ENCODE data around the gene PLS3. TPM values are rescaled to one million over a fixed set of nuclear protein-coding genes. Genes with fewer than 3 reads are reported as not detected.
"Not testable (repeated sequence)": the region's sequence is repeated elsewhere in the genome, so short reads cannot be mapped to it uniquely, and the experiment has no call there.

The PLS3 gene
- total RNA-seq, 1 experiment from 2014 or later: 147 TPM

DNA sequence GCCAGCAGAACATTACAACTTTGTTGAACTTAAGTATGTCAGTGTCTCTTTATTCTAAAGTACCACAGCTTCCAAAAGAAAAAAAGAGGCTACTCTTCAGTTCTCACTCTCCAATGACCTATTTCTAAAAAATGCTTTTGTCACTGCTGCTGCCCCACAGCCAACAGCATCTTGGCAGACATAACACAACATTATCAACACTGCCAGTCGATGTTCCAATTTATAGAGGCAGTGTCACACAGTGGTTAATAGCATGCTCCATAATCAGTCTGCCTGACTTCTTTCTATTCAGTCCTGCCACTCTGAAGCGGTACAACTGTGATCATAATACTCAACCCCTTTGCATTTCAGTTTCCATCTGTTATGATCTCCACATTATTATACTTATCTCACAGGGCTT is 69.2 kb downstream of the PLS3 start:
- peaks cover 10% of the 10 kb centered on the region for H3K27me3 Mint-ChIP-seq (ENCODE audit: insufficient read depth, unreplicated experiment)
- no TSS peak for BruUV-seq (replicated peaks)
- H3K4me3 Mint-ChIP-seq (ENCODE audit: unreplicated experiment): no peak overlapping the region
- no peak overlapping the region for H3K27ac Mint-ChIP-seq (ENCODE audit: low read depth, unreplicated experiment)
- ChIA-PET POLR2A (no interaction called here), CTCF (no interaction called here)
- no peak for TF ChIP-seq CTCF (IDR thresholded peaks at IDR 0.05; ENCODE audit: unreplicated experiment)
- no peaks in the 10 kb centered on the region for H3K4me1 Mint-ChIP-seq (ENCODE audit: insufficient read depth, unreplicated experiment)
- no peaks in the 10 kb centered on the region for H3K9me3 Mint-ChIP-seq (ENCODE audit: unreplicated experiment)
- H3K36me3 Mint-ChIP-seq (ENCODE audit: insufficient read depth, unreplicated experiment): peaks cover 29% of the 10 kb centered on the region
- no peak for DNase-seq (ENCODE audit: unreplicated experiment)
- intact Hi-C loops (cut with micrococcal nuclease): no loop called here

GRCh38 chrX:115632455-115632854 is 71.5 kb downstream of the PLS3 start:
- Mint-ChIP-seq H3K27me3 (ENCODE audit: insufficient read depth, unreplicated experiment) (peaks cover 23% of the 10 kb centered on the region), H3K27ac (ENCODE audit: low read depth, unreplicated experiment) (no peak overlapping the region), H3K36me3 (ENCODE audit: insufficient read depth, unreplicated experiment) (peaks cover 51% of the 10 kb centered on the region), H3K4me3 (ENCODE audit: unreplicated experiment) (no peak overlapping the region), H3K4me1 (ENCODE audit: insufficient read depth, unreplicated experiment) (no peaks in the 10 kb centered on the region), H3K9me3 (ENCODE audit: unreplicated experiment) (no peaks in the 10 kb centered on the region)
- CTCF ChIA-PET: interaction anchor here (0.9 to 1.5 kb wide), 2 partner anchors 8 to 10 kb away, joined by 3 read pairs; no protein-coding TSS in a partner anchor
- POLR2A ChIA-PET: interaction anchor here (1.0 kb wide), 1 partner anchor 39 kb away, joined by 3 read pairs; no protein-coding TSS in a partner anchor
- TF ChIP-seq CTCF (IDR thresholded peaks at IDR 0.05; ENCODE audit: unreplicated experiment): no peak
- no TSS peak for BruUV-seq (replicated peaks)
- no peak for DNase-seq (ENCODE audit: unreplicated experiment)
- intact Hi-C loops (cut with micrococcal nuclease): no loop called here

- DNase-seq (ENCODE audit: unreplicated experiment); BruUV-seq (replicated peaks); H3K27ac Mint-ChIP-seq (ENCODE audit: low read depth, unreplicated experiment); H3K4me1 Mint-ChIP-seq (ENCODE audit: insufficient read depth, unreplicated experiment); H3K4me3 Mint-ChIP-seq (ENCODE audit: unreplicated experiment); intact Hi-C loops (cut with micrococcal nuclease); H3K9me3 Mint-ChIP-seq (ENCODE audit: unreplicated experiment): not testable (repeated sequence)
- Mint-ChIP-seq H3K36me3 (ENCODE audit: insufficient read depth, unreplicated experiment) (peaks cover 57% of the 10 kb centered on the region), H3K27me3 (ENCODE audit: insufficient read depth, unreplicated experiment) (peaks cover 22% of the 10 kb centered on the region)
- ChIA-PET POLR2A (interaction anchor here (0.7 to 1.3 kb wide), 2 partner anchors 10 to 11 kb away, joined by 3 to 5 read pairs; no protein-coding TSS in a partner anchor), CTCF (interaction anchor here (0.6 to 0.7 kb wide), 2 partner anchors 18 to 32 kb away, joined by 3 read pairs; no protein-coding TSS in a partner anchor)
Observed at GRCh38 chrX:115633397-115633796, 72.4 kb downstream of the PLS3 start.

- CTCF ChIA-PET: interaction anchor here (0.6 to 1.8 kb wide), 6 partner anchors 10 to 1015 kb away, joined by 3 to 7 read pairs (median 4); no protein-coding TSS in a partner anchor
- POLR2A ChIA-PET: interaction anchor here (1.3 kb wide), 1 partner anchor 45 kb away, joined by 3 read pairs; no protein-coding TSS in a partner anchor
- Mint-ChIP-seq H3K4me3 (ENCODE audit: unreplicated experiment) (no peak overlapping the region), H3K27me3 (ENCODE audit: insufficient read depth, unreplicated experiment) (peaks cover 50% of the 10 kb centered on the region), H3K27ac (ENCODE audit: low read depth, unreplicated experiment) (no peak overlapping the region), H3K36me3 (ENCODE audit: insufficient read depth, unreplicated experiment) (peaks cover 81% of the 10 kb centered on the region), H3K9me3 (ENCODE audit: unreplicated experiment) (no peaks in the 10 kb centered on the region), H3K4me1 (ENCODE audit: insufficient read depth, unreplicated experiment) (no peaks in the 10 kb centered on the region)
- DNase-seq (ENCODE audit: unreplicated experiment): no peak
- TF ChIP-seq CTCF (IDR thresholded peaks at IDR 0.05; ENCODE audit: unreplicated experiment): no peak
- BruUV-seq (replicated peaks): no TSS peak
- intact Hi-C loops (cut with micrococcal nuclease): no loop called here
Observed at GRCh38 chrX:115639334-115639880, 78.4 kb downstream of the PLS3 start.
